BLaER1 (cell line): ENCODE results near the gene RALY.

ENCODE experiments used
- H3K27ac ChIP-seq: shearing (Covaris generic); formaldehyde crosslinking; 2 replicates; pipeline ENCODE4 v1.8.1; 2022
- H3K27me3 ChIP-seq: shearing (Covaris generic); formaldehyde crosslinking; 2 replicates; pipeline ENCODE4 v1.8.1; 2022
- H3K36me3 ChIP-seq: shearing (Covaris generic); formaldehyde crosslinking; 2 replicates; pipeline ENCODE4 v1.8.1; 2022
- H3K4me1 ChIP-seq: shearing (Covaris generic); formaldehyde crosslinking; 2 replicates; pipeline ENCODE4 v1.8.1; 2022
- H3K4me2 ChIP-seq: shearing (Covaris generic); formaldehyde crosslinking; 2 replicates; pipeline ENCODE4 v1.8.1; 2022
- H3K4me3 ChIP-seq: shearing (Covaris generic); formaldehyde crosslinking; 2 replicates; pipeline ENCODE4 v1.8.1; 2022
- H3K9ac ChIP-seq: shearing (Covaris generic); formaldehyde crosslinking; 2 replicates; pipeline ENCODE4 v1.8.1; 2022
- H3K9me3 ChIP-seq: shearing (Covaris generic); formaldehyde crosslinking; 2 replicates; pipeline ENCODE4 v1.8.1; 2022
- H4K20me1 ChIP-seq: shearing (Covaris generic); formaldehyde crosslinking; 2 replicates; pipeline ENCODE4 v1.8.1; 2022
- Cebpa-rat ChIP-seq: shearing (Covaris generic); IDR thresholded peaks from 2 replicates; pipeline ENCODE4 v1.8.1; 2022

RALY gene

GRCh38 chr20:34043025-34043424, 49.3 kb downstream of the RALY start:
- Histone ChIP-seq H3K4me2 (no peak overlapping the region), H3K27me3 (no peaks in the 10 kb centered on the region), H4K20me1 (peaks cover 100% of the 10 kb centered on the region), H3K4me3 (no peak overlapping the region), H3K36me3 (peaks cover 91% of the 10 kb centered on the region), H3K9ac (no peak overlapping the region), H3K9me3 (no peaks in the 10 kb centered on the region), H3K4me1 (peaks cover 38% of the 10 kb centered on the region), H3K27ac (no peak overlapping the region)
- no peak for TF ChIP-seq Cebpa-rat

DNA sequence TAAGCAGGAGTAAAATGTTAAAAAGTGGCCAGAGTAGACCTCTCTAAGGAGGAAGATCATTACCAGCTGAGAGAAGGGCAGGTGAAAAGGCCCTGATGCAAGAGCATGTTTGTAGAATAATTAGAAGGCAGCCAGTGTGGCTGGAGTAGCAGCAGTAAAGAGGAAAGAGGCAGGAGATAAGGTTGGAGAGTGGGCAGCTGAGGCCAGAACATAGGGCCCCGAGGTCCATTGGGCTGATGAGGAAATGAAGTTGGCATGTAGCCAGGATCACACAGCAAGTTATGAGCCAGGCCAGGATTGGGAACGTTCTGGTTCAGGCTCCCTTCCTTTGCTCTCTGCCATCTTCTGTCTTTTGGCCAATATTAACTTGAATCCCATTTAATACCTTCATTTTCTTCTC, 51.6 kb downstream of the RALY start:
- no peak overlapping the region for H3K4me2 ChIP-seq
- TF ChIP-seq Cebpa-rat, result no peak
- H3K9me3 ChIP-seq, result no peaks in the 10 kb centered on the region
- H3K27me3 ChIP-seq, result no peaks in the 10 kb centered on the region
- peaks cover 15% of the 10 kb centered on the region for H3K4me1 ChIP-seq
- H3K27ac ChIP-seq, result no peak overlapping the region
- H3K36me3 ChIP-seq, result peaks cover 77% of the 10 kb centered on the region
- H3K9ac ChIP-seq, result no peak overlapping the region
- peaks cover 100% of the 10 kb centered on the region for H4K20me1 ChIP-seq
- no peak overlapping the region for H3K4me3 ChIP-seq

- Histone ChIP-seq H3K4me3 (no peak overlapping the region), H3K4me2 (no peak overlapping the region), H3K9ac (no peak overlapping the region), H3K27me3 (no peaks in the 10 kb centered on the region), H4K20me1 (peaks cover 100% of the 10 kb centered on the region), H3K27ac (no peak overlapping the region), H3K9me3 (no peaks in the 10 kb centered on the region), H3K36me3 (peaks cover 69% of the 10 kb centered on the region), H3K4me1 (peaks cover 12% of the 10 kb centered on the region)
- TF ChIP-seq Cebpa-rat, result no peak
Measured at GRCh38 chr20:34045930-34046725, 52.4 kb downstream of the RALY start.

DNA sequence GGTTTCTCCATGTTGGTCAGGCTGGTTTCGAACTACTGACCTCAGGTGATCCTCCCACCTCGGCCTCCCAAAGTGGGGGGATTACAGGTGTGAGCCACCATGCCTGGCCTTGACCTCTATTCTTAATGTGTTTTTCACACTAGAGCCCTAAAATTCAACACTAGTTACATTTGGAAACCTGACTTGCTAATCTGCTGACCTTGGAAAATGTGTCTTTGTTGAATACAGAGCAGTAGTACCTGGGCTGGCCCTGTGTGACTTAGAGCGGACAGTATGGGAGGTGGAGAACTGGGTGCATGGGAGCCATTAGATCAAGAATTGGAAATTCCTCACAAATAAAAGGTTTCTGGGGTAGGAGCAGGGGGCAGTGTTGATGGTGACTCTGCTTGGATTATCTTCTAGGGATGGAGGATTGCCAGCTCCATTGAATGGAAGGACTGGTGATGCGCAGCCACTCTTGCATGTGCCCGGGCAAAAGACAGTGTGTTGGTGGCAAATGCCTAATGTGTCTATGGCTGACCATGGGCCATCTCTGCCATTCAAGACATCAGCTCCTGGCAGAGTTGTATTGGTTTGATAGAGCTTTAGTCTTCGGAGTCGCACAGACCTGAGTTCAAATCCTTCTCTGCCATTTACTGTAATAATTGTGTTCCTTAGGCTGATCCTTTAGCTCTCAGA, 53.4 kb downstream of the RALY start:
- H3K27me3 ChIP-seq, result no peaks in the 10 kb centered on the region
- peaks cover 7% of the 10 kb centered on the region for H3K4me1 ChIP-seq
- no peak for TF ChIP-seq Cebpa-rat
- no peaks in the 10 kb centered on the region for H3K9me3 ChIP-seq
- H3K4me3 ChIP-seq, result no peak overlapping the region
- H3K36me3 ChIP-seq, result peaks cover 69% of the 10 kb centered on the region
- peaks cover 100% of the 10 kb centered on the region for H4K20me1 ChIP-seq
- no peak overlapping the region for H3K4me2 ChIP-seq
- no peak overlapping the region for H3K9ac ChIP-seq
- H3K27ac ChIP-seq, result no peak overlapping the region

DNA sequence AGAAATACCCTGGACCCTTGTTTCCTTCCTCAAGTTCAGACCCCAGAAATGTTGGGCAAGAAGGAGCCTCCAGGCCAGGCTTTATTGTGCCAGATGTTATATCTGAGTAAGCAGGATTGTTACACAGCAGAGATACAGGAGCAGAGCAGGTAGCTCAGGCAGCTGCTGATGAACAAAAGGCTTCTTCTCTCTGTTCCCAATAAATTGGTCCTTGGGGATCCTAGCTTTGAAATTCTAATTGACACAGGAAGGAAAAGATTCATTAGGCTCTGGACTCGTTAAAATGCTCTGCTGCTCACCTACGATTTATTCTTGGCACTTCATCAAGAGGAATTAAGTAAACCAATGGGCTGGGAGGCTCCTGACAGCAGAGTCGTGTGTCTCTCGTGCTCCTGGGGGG, 54.2 kb downstream of the RALY start:
- peaks cover 72% of the 10 kb centered on the region for H3K36me3 ChIP-seq
- no peak overlapping the region for H3K9ac ChIP-seq
- peaks cover 5% of the 10 kb centered on the region; the same call in 1 of the 2 replicates for H3K4me1 ChIP-seq
- H3K27ac ChIP-seq, result no peak overlapping the region
- peaks cover 100% of the 10 kb centered on the region for H4K20me1 ChIP-seq
- H3K9me3 ChIP-seq, result no peaks in the 10 kb centered on the region
- H3K27me3 ChIP-seq, result no peaks in the 10 kb centered on the region
- H3K4me2 ChIP-seq, result no peak overlapping the region
- no peak overlapping the region for H3K4me3 ChIP-seq
- TF ChIP-seq Cebpa-rat, result no peak

GRCh38 chr20:34049389-34049788, 55.7 kb downstream of the RALY start:
- H3K27me3 ChIP-seq, result no peaks in the 10 kb centered on the region
- H3K36me3 ChIP-seq, result peaks cover 57% of the 10 kb centered on the region
- H3K4me3 ChIP-seq, result no peak overlapping the region
- H3K4me2 ChIP-seq, result no peak overlapping the region
- H3K9ac ChIP-seq, result no peak overlapping the region
- H3K27ac ChIP-seq, result no peak overlapping the region
- no peak for TF ChIP-seq Cebpa-rat
- no peaks in the 10 kb centered on the region for H3K9me3 ChIP-seq
- H3K4me1 ChIP-seq, result peaks cover 18% of the 10 kb centered on the region
- H4K20me1 ChIP-seq, result peaks cover 100% of the 10 kb centered on the region

GRCh38 chr20:34049897-34050695, 56.4 kb downstream of the RALY start:
- H3K4me1 ChIP-seq, result peaks cover 26% of the 10 kb centered on the region
- H3K27me3 ChIP-seq, result no peaks in the 10 kb centered on the region
- H3K4me2 ChIP-seq, result no peak overlapping the region
- H3K36me3 ChIP-seq, result peaks cover 50% of the 10 kb centered on the region
- no peak overlapping the region for H3K27ac ChIP-seq
- H4K20me1 ChIP-seq, result peaks cover 100% of the 10 kb centered on the region
- H3K4me3 ChIP-seq, result no peak overlapping the region
- no peaks in the 10 kb centered on the region for H3K9me3 ChIP-seq
- no peak overlapping the region for H3K9ac ChIP-seq
- TF ChIP-seq Cebpa-rat, result no peak

- Histone ChIP-seq H3K27me3 (no peaks in the 10 kb centered on the region), H3K9ac (no peak overlapping the region), H3K9me3 (no peaks in the 10 kb centered on the region), H3K4me1 (peaks cover 49% of the 10 kb centered on the region), H3K27ac (no peak overlapping the region), H3K36me3 (peaks cover 38% of the 10 kb centered on the region), H3K4me3 (no peak overlapping the region), H4K20me1 (peaks cover 100% of the 10 kb centered on the region), H3K4me2 (no peak overlapping the region)
- no peak for TF ChIP-seq Cebpa-rat
Measured at GRCh38 chr20:34052414-34052813, 58.7 kb downstream of the RALY start.

DNA sequence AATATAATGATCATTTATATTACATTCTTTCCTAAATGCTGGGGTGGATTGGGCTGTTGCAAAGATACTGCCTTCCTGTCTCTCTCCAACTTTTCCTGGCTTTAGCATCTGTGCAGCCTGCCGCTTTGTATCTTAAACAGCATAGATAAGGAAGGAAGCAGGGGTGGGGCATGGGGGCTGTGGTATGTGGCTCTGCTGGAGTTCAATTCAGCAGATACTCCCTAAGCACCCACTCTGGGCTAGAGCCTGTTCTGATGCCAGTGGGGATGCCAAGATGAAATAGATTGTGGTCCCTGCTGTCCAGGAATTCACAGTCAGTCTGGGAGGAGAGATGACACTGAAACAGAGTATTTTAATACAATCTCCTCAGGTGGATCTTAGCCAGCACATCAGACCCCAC, 61.6 kb downstream of the RALY start:
- H3K27ac ChIP-seq, result no peak overlapping the region
- TF ChIP-seq Cebpa-rat, result no peak
- no peak overlapping the region for H3K4me3 ChIP-seq

More for the DNA sequence above, 61.6 kb downstream of the RALY start:
- Histone ChIP-seq H3K9me3 (no peaks in the 10 kb centered on the region), H3K27me3 (no peaks in the 10 kb centered on the region), H3K36me3 (peaks cover 35% of the 10 kb centered on the region), H4K20me1 (peaks cover 100% of the 10 kb centered on the region), H3K4me1 (peaks cover 73% of the 10 kb centered on the region), H3K4me2 (peak overlapping the region; percentile 63), H3K9ac (no peak overlapping the region)
